HuH-7 (cell line): Measurements from ENCODE around the gene ADGRB3.

Source experiments
- DNase-seq: peaks from one replicate; pipeline ENCODE4 v3.0.0; 2011; ENCODE audit warnings: low spot score

ADGRB3 gene

DNA sequence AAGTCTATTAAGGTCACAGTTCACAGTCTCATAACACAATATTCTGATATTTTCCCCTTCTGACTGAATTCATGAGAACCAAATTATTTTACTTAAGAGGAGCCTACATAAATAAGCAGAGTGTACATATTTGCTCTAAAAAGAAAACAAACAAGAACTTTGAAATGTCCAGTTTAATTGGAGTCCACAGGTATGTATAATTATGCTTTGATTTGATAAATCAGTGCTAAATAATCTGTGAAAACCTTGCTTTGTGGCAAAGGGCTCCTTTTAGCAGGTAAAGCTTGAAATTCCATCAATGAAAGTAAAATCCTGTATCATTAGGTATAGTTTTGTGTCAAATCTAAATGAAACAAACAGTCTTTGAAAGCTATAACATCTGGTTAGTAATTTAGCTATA is 69.4 kb downstream of the ADGRB3 start:
- no peak for DNase-seq

DNA sequence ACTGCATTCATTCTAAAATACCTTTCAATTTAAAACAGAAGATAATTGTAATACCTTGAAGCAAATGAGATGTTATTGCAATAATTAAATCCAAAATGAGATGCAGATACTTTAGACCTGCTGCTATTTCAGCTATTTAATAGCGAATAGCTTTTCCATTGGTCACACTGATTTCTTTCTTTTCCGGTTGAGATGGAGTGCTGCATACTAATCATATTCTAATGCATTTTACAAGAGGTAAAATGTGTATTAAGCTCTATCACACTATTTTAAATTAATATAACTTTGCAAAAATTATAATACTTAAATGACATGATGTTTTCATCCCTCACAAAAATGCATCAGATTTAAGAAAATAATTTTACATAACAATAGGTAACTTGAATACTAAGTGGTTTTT is 74.0 kb downstream of the ADGRB3 start:
- no peak for DNase-seq

DNA sequence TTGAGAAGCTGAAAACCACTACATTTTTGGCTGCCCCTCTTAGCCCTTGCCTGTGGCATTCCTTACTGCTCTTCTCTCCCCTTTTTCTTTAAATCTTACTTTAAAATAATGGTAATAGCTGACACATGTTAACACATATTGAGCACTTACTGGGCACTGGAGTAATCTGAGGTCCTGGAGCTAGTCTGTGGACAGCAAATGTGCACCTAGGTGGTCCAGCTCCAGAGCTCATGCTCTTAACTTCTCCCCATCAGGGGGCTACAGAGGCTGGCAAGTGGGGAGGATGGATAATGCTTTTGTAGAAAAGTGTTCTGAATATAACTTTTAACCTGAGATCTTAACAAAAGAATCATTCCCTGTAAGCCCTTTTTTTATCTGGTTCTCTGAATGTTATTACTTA is 74.8 kb downstream of the ADGRB3 start:
- DNase-seq = no peak

DNA sequence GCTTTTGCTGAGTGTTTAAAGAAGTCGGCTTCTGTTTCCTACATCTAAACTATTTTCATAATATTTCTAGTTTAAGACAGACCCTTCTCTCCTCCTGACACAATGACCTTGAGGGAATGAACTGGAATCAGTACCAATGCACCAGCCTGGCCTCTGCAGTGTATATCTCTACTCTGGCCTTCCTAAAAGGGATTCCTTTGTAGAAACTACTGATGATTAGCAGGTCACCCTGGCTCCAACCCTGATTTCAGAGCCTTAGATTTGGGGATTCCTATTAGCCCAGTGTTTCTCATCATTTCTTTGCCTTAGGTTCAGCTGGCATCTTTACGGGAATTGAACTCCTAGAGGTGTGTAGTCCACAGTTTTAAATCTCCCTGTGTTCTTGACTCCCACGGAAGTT is 75.4 kb downstream of the ADGRB3 start:
- DNase-seq = no peak

DNA sequence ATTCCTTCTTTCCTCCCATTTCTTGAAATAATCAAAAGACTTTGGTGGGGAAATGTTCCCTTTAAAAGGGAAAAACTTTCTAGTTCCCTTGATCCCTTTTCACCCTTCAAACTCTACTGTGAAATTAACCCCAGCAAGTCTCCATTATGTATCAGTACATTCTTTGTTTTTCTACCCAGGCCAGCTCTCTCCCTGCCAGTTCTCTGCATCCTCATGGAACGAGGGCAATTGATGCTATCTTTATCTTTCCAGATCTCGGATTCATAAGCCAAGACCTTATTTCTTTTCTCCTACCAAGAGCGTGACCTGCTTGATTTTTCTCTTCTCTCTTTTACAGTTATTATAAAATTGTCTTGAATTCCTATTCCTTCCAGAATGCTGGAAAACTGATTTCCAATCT is 75.8 kb downstream of the ADGRB3 start:
- no peak for DNase-seq

DNA sequence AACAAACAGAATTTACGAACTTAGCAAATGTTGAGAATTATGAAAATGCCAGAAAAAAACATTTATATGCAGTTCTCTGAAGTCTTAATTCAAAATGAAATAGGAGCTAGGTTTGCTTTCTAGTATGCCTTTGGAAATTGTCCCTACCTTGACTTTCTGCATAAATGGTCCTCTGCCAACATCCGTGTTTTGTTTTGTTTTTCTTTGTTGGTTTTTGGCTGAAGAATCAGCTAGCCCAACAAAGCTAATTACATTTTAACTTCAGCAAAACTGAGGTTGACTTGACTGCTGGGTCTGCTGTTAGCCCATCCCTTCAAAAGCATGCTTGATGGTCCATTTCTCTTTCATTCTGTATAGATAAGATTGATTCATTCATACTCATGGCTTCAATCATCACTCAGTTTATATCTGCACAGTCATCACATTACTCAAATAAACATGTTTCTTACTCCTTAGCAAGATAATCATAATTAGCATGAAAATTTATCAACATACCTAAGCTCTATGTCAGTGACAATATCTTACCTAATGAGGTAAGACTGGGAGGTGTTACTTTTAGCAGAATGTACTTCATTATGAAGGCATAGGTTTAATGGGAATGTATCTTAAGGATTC is 76.4 kb downstream of the ADGRB3 start:
- DNase-seq = no peak

DNA sequence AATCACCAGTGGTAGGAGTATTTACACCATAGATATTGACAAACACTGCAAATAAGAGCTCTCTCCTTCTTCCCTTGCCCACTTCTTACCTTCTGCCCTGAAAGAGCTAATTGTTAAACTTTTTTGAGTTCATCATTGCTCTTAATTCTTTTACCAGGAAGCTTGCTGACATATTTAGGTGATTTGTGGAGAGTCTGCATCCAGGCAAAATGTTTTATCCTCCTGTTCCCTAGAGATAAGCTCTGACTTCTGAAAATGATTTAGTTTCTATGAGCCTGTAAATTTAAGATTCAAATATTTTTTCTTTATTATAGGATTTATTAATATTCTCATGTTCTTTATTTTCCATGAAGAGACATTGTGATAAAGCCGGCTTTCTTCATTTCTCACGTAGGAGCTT is 81.5 kb downstream of the ADGRB3 start:
- no peak for DNase-seq

DNA sequence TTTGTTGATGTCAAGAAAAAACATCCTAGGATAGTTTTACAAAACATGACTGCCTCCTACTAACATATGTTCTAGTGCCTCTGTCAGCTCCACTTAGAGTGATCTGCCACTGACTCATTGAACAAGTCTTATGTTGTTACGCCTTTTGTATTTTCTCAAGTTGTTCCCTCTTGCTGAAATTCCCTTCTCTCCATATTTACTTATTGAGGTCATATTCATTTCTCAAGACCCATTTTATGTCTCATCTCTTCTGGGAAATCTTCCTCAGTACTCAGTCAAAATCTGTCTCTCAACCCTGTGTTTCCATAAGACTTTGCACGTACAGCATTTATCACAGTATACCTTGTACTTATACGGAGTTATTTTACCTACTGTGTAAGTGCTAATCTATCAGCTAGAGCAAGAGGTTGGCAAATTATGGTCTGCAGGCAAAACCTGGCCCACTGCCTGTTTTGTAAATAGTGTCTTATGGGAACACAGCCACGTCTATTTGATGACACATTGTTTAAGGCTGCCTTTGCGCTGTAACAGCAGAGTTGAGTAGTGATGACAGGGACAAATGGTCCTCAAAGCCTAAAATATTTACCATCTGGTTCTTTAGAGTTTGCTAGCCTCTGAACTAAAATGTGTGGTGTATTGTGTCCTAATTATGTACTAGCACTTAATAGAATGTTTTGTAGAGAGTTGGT is 83.4 kb downstream of the ADGRB3 start:
- DNase-seq = no peak

DNA sequence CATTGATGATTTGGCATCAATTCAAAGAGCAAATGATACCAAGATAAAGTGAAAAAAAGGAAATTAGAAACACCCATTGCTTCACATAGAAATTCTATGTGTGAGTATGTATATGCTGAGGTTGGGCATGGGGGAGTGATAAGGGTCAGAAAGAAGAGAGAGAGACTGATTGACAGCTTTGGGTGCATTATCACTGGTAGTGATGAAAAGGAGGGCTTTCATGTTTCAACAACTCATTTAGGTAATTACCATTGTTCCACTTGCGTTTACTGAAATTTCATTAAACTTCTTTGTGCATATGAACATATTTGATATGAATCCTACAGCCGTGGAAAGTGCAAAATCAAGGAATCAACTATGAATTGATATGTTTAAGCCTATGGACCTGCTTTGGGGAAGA is 84.7 kb downstream of the ADGRB3 start:
- DNase-seq = no peak

DNA sequence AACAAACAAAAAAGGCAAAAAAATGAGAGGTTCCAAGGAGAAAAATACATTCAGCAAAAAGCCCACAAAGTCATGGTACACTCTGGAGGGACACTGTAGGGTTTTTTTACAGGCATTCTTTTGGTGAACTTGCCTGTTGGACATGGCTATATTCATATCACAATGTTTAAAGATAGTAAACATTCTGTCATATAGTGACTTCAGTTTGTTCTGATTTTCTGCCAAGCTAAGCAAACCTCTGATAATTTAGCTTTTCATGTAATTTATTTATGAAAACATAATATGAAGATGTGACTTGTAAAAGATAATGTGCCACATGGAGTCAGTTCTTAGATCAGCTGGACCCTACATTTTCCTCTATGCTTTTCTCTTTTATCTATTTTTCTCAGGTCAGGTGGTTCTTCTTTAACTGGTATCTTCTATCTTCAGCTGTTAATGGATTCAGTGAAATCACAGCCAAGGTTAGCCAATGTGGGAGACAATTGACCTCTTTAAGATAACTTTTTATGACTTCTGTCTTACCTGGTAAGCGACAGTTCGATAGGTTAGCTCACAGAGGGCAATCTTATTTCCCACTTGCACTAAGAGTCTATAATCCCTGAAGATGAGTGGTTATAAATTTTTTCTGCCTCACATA is 87.9 kb downstream of the ADGRB3 start:
- DNase-seq = no peak

DNA sequence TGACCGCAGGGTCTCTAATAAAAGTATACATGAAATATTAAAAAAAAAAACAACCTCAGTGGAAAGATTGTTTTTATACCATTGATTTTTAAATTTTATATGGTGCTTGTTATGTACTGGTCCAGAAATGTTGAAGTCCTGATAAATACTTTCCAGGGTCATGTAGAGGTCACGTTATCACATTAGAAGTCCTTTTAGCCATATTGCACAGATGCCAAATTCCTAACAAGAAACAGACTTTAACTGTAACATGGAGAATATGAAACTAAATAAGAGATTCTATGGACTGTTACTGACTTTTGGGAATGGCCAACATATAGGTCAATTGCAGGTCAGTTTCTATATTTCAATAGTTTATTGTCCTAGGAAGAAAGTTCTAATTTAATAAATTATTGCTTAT is 89.0 kb downstream of the ADGRB3 start:
- DNase-seq = no peak

DNA sequence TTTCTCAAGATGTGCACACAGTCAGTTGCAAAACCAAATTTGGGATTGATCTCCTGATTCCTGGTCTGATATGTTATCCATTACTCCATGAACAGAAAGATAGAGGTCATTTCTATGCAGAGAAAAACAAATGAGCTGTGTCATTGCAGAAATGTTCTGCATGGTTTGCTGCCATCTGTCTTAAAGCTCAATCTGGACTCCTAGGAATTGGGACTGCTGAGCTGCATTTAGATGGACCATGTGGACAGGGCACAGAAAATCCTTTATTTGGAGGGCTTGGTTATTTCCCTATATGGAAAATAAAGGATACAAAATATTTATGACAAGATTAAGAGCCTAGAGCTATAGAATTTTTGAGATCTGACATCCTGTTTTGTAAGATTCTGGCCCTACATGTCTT is 91.3 kb downstream of the ADGRB3 start:
- DNase-seq = no peak

DNA sequence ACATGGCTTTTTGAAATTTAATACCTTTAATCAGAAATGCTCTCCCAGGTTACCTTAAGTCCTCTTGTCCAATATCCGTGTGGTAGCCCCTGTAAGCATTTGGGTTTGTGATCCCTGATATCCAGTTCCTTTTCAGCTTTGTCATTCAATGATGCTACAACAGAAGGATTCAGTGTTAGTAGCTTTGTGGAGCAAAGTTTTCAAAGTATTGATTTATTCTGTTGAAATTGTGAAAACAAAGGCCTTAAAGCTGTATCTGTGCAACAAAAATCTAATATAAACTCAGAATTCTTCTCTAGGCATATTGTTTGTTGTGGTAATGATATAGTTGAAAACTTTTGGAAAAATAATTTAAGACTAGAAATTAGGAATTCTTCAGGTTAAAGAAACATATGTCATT is 91.9 kb downstream of the ADGRB3 start:
- no peak for DNase-seq

DNA sequence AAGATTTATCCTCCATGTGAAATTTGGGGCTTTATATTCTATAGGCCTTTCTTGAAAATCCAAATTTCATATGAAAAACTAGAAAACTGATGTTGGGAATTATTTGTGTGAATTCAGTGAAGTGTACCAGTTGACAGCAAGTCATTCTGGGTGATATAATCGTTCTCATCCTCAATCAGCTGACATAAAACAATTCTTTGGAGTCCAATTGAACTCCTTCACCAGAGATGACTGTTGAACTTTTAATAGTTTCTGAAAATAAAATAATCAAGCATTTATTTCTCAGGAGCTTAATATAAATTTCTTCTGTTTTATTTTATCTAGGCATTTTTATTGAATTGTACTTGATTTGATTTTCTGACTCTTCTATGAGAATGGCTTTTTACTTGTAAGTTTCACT is 92.6 kb downstream of the ADGRB3 start:
- no peak for DNase-seq

DNA sequence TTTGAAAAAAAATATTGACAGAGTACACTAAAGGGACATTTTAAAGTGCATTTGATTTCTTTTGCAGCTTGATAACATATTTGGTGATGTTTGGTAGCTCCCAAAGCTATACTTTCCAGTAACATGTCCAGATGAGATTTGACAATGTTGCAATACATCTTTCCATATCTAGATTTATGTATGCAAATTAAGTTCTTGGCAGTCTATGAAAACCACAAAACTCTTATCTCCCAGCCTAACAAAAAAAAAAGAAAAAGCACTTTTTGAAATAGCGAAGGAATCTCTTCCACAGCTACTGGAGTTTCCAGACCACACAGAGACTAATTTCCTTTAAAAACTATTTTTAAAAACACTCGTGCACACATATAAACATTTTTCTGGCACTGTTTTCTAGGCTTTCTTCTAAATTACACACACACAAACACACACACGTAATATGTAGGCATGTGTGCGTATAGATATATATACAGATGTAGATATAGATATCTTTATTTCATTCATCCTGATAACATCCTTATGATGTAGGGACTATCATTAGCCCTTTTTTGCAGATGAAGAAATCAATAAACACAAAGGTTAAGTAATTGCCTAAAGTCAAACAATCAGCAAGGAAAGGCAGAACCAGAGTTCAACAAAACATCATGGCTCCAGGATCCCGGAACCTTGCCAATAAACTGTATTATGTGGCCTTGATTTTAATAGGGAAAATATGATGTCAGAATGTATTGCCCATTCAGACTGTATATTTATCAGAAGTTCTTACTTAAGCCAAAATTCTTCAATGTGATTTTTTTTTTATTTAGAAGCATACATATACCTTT is 93.3 kb downstream of the ADGRB3 start:
- no peak for DNase-seq

DNA sequence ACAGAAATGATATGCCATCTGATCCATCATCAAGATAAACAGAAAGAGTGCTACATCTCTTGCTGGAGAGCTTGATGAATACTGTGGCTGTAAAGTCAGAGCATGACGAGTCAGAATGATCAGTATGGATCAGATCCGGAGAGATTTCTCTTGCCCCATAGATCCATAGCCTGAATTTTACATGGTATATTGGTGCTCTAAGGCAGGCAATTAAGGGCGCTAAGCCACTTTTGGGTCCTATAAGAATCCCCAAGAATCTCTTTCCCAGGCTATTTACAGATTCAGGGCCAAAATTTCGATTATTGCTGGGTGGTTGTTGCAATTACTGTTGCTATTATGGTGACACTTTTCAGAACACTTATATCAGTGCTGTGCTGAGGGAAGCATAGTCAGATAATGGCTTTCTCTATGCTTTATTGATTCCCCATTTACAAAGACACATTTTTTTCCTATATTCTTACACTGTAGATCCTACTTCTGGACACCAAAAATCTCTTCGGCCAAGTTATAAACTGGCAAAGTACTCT is 94.4 kb downstream of the ADGRB3 start:
- DNase-seq = no peak

DNA sequence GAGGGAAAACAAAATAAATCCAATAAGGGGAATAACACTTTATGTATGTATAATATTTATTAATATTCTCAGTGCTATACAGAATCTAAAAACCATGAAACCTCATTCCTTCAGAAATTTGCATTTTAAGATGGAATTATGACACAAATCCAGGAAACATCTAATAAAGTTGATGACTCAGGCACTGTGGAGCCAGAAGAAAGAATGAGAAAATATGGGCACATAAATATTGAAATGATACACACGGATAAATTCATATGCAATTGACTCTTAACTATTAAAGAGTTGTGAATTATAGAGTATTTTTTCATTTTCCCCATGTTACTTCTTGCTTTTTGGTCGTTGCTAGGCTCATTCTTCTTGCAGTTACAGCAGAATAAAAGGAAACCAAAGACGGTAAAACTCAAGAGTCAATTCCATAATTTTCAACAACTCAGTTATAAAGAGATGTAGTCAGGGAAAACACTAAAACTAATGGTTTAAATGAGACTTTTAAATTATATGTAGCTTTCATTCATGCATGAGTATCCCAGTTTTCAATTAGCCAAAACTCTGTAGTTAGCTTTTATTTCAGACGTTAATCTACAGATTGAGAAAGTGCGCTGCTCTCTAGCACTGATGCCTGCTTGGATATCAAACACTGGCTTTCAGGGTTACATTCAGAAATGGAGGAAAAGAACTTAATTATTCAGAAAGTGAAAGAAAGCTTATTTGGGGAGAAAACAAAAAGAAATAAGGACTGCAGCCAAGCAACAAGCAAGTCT is 95.4 kb downstream of the ADGRB3 start:
- DNase-seq = no peak

DNA sequence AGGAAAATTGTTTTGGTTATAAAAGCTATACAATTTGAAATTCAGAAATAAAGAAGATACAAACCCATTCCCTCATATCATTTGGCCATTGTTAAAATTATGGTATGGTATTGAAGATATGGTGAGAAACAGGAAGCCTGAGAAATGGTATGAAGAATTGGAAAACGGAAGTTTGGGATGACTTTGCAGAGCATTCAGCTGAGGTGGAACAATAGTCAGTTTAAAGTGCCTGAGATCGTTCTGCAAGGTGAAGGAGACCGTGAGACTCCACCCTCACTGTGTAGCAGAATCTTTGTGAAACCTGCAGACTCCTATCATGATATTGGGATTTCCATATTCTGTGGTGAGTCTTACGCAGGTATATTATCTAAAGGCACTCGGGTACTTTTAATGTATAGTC is 97.3 kb downstream of the ADGRB3 start:
- DNase-seq = no peak

DNA sequence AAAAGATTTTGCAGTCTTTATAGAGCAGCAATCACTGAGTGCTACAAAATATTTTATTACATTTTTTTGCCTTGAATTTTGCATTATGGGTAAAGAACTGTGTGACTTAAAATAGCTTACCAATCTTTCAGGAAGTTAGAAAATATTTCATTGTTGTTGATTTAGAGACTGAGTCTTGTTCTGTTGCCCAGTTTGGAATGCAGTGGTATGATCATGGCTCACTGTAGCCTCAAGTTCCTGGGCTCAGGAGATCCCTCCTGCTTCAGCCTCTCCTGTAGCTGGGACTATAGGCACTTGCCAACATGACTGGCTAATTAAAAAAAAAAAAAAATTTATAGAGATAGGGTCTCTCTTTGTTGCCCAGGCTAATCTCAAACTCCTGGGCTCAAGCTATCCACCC is 100.8 kb downstream of the ADGRB3 start:
- no peak for DNase-seq

DNA sequence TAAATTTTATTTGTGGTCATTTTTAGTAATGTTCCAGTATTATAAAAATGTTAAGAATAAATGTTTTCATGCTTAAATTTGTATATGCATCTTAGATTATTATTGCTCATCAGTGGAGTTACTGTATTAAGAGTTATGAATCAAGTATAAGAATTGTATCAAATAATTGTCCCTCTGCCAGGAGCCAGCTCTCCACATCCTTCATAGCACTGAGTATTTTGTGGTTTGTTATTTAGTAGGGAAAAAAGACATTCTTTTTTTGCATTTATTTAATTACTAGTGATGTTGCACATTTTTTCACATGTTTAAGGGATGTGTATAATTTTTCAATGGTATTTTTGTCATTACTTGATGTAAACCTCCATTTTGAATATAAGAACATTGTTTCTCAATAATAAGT is 102.0 kb downstream of the ADGRB3 start:
- DNase-seq = no peak

DNA sequence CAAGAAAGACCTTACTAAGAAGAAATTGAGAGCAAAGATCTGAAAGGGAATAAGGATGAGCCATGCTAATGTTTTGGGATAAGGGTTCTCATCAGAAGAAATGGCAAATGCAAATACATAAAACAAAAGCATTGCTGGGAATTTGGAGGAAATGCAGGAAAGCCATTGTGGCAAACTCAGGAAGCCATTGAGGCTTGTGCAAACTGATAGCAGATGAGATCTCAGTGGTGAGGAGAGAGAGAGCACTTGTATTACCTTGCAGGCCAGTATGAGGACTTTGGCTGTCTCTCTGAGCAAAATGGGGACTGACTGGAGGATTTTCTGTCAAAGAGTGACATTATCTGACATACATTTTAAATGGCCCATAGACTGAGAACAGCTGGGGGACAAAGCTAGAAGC is 103.0 kb downstream of the ADGRB3 start:
- no peak for DNase-seq
